ENCODE data around the gene C22orf23.
A peak's percentile ranks its signal among the peaks of the same experiment; 100 is the strongest.

Gene C22orf23

GRCh38 chr22:37931893-37932389, 21.5 kb downstream of the C22orf23 start:
- no peak for DNase-seq (ENCODE audit: extremely low read depth, insufficient read length)
- Histone ChIP-seq H3K36me3 (ENCODE audit: control insufficient read depth, insufficient read depth, low read length) (peaks cover 12% of the 10 kb centered on the region), H3K4me3 (replicated peaks; ENCODE audit: low read depth, low read length) (no peak overlapping the region), H3K27me3 (replicated peaks; ENCODE audit: control insufficient read depth, insufficient read depth, low read length) (no peaks in the 10 kb centered on the region)
- no peak for TF ChIP-seq CTCF (IDR thresholded peaks at IDR 0.05; ENCODE audit: insufficient read depth, low read length, poor library complexity, severe bottlenecking)

- no peak for TF ChIP-seq CTCF (IDR thresholded peaks at IDR 0.05; ENCODE audit: insufficient read depth, low read length, poor library complexity, severe bottlenecking)
- Histone ChIP-seq H3K27me3 (replicated peaks; ENCODE audit: control insufficient read depth, insufficient read depth, low read length) (no peaks in the 10 kb centered on the region), H3K36me3 (ENCODE audit: control insufficient read depth, insufficient read depth, low read length) (peaks cover 15% of the 10 kb centered on the region), H3K4me3 (replicated peaks; ENCODE audit: low read depth, low read length) (no peak overlapping the region)
- no peak for DNase-seq (ENCODE audit: extremely low read depth, insufficient read length)
Measured at GRCh38 chr22:37930952-37931440, 22.4 kb downstream of the C22orf23 start.

GRCh38 chr22:37930270-37930951, 23.0 kb downstream of the C22orf23 start:
- H3K4me3 ChIP-seq (replicated peaks; ENCODE audit: low read depth, low read length), result no peak overlapping the region
- peaks cover 19% of the 10 kb centered on the region for H3K36me3 ChIP-seq (ENCODE audit: control insufficient read depth, insufficient read depth, low read length)
- no peaks in the 10 kb centered on the region for H3K27me3 ChIP-seq (replicated peaks; ENCODE audit: control insufficient read depth, insufficient read depth, low read length)
- DNase-seq (ENCODE audit: extremely low read depth, insufficient read length), result no peak
- TF ChIP-seq CTCF (IDR thresholded peaks at IDR 0.05; ENCODE audit: insufficient read depth, low read length, poor library complexity, severe bottlenecking), result peak; percentile 65

- Histone ChIP-seq H3K4me3 (replicated peaks; ENCODE audit: low read depth, low read length) (no peak overlapping the region), H3K27me3 (replicated peaks; ENCODE audit: control insufficient read depth, insufficient read depth, low read length) (no peaks in the 10 kb centered on the region), H3K36me3 (ENCODE audit: control insufficient read depth, insufficient read depth, low read length) (peaks cover 21% of the 10 kb centered on the region)
- DNase-seq (ENCODE audit: extremely low read depth, insufficient read length), result no peak
- no peak for TF ChIP-seq CTCF (IDR thresholded peaks at IDR 0.05; ENCODE audit: insufficient read depth, low read length, poor library complexity, severe bottlenecking)
Measured at GRCh38 chr22:37929390-37929789, 24.0 kb downstream of the C22orf23 start.

GRCh38 chr22:37927637-37927936, 25.8 kb downstream of the C22orf23 start:
- Histone ChIP-seq H3K36me3 (ENCODE audit: control insufficient read depth, insufficient read depth, low read length) (peaks cover 20% of the 10 kb centered on the region), H3K27me3 (replicated peaks; ENCODE audit: control insufficient read depth, insufficient read depth, low read length) (no peaks in the 10 kb centered on the region), H3K4me3 (replicated peaks; ENCODE audit: low read depth, low read length) (no peak overlapping the region)
- no peak for TF ChIP-seq CTCF (IDR thresholded peaks at IDR 0.05; ENCODE audit: insufficient read depth, low read length, poor library complexity, severe bottlenecking)
- no peak for DNase-seq (ENCODE audit: extremely low read depth, insufficient read length)
